Activated T-helper 9 cell treated with anti-CD3 and anti-CD28 coated beads, Interleukin-2, amount 50 U/mL, for 16 hours (primary cell): ENCODE data around the gene FAM78B.

Source experiments
- DNase-seq: peaks from one replicate; pipeline ENCODE4 v3.0.0-alpha.2; 2020; ENCODE audit warnings: low read depth

FAM78B gene

DNA sequence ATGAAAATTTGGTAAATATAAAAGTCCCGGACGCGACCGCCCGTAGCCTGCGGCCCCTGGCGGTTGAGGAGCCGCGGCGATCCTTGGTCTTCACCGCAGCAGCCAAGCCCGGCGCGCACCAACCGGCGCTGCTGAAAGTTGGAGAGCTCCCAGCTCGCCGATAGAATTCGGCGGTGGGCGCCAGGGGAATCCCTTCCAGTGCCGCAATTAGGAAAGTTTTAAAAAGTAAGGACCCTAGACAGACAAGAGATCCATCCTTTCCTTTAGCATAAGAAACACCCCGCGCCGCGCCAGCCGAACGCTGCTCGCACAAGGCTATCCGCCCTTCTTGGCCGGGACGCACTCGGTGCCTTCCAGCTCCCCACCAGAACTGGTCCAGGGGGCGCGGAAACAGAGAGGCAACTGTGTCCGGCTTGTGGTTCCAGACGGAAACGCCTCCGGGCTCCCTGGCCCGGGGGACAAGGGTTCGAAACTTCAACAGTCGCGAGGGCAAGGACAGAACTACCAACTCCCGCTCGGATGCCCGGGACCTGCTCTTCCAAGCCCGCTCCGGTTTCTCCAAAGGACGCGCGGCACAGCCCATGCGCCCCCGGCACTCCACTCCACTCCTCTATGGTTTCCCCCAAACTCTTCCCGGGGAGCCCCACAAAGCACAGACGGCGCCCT is 1.7 kb downstream of the FAM78B start:
- DNase-seq, result no peak

DNA sequence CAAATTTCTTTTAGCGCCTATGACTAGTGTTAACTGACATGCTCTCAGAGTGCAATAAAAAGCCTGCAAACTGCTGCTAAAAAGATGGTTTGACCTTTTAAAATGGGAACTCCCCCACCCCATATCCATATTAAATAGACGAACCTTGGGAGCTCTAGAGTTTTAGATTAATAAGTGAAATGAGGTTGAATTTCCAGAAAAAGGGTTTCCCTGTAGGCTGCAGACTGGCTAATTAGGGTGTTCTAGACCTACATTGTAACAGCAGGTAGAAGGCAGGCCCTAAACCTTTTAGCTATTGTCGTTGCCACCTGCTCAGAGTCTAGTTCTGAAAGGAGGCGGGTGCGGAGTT is 2.2 kb downstream of the FAM78B start:
- no peak for DNase-seq

DNA sequence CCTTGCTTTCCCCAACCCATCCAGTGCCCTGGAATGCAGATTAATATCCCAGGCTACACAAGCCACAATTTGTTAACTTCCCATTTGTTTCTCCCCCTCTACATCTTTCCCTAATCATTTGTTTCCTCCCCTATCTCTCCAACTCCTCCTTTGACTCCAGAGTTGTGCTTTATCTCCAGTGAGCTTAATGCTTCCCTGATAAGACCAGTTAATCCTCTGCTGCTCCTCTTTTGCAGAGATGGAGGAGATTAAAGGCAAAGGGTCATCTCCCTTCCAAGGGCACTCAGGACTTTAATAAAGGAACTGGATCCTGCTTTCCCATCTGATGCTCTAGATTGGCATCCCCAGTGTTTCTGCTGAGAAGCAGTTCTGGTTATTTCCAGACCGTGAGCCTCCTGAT is 7.1 kb downstream of the FAM78B start:
- DNase-seq, result no peak

DNA sequence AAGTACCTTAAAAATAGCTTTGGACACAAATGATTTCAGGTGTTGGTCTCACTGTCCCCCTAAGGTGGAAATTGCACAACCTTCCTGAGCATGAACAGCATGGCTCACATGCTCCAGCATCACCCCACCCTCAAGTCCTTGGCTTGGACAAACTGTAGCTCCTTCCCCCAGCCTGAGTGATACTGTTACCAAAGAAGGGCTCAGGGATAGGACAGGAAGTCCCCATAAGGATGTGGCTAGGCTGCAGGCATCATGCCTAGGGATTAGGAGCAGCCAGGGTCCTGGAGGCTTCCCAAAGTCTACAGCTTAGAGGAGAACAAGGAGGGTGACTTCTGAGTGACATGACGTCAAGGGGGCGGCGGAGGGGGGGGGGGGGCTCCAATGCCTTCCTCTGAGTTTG is 10.1 kb downstream of the FAM78B start:
- no peak for DNase-seq

DNA sequence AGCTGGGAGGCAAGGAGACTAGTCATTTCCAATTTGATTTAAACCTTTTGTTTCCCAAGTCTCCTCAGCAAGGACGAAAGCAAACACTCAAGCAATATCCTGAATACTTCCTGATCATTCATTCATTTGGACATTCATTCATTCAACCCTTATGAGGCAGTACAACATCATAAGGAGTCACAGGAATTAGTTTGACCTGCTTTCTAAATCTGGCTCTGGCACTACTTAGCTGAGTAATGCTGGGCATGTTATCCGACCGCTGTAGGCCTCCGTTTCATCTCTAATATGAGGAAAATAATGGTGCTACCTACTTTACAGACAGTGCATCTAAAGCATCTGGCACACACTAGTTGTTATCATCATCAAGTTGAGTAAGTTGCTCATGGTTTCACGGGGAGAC is 11.7 kb downstream of the FAM78B start:
- no peak for DNase-seq

DNA sequence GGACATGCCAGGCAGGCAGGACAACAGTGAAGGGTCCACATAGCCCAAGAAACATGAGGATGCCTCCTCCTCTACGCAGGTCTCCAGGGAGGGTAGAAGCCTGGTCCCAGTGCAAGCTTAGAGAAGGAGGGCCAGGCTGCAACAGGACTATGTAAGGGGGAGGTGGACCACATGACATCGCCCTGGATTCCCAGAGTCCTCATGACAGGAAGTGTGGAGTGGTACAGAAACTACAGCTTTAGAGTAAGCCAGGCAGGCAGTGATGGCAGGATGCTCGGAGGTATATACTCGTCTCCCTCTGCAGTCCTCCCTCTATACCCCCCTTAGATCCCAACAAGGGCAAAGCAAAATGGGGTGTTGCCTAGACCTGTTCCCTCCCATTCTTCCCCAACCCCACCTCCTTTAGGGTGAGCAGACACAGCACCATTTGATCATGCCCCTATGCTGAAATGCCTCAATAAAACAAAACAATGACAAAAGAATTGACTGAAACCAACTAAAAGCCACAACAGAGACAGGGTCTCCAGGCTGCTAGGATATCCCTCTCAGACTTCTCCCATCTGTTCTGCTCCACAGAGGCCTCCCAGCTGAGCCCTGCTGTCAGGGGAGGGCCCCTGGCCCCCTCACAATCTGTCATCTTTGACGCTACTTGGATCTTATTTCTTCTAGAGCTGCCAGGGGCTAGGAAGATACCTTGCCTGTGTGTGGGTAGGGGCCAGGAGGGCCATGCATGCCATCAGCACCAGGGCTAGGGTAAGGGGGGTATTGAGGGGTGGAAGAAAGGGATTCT is 13.1 kb downstream of the FAM78B start:
- no peak for DNase-seq

DNA sequence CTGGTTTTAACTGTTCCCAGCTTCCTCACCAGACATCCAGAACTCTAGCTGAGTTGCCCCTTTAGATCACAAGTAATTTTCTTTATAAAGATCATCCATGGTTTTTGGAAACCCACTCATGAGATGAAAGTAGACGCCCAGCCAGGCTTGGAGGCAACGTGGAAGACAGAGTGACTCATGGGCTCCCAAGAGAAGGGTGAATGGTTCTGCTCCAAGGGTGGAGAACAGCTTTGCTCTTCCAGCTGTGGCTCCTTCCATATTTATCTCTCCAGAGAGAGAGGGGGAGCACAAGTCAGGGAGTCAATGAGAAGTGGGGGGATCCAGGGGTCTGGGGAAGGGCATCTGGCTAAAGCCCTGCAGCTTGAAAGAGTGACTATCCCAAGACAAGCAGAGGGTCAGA is 13.8 kb downstream of the FAM78B start:
- DNase-seq, result no peak

DNA sequence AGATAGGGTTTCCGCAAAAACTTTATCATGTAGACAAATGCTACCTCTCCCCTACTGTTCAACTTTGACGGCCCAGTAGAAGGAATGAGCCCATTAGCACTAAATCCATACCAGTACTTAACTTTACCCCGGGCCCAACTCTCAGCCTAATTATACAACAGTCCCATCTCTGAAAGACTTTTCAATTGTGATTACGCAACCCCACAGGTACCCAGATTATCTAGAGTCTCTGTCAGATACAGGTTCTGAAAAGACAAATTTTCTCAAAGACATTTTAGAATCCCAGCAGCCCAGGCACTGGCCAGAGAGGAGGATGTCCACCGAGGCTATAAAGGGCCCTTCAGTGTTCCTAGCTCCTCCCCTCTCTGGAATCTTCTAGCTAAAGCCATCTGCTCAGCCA is 15.0 kb downstream of the FAM78B start:
- DNase-seq, result no peak

DNA sequence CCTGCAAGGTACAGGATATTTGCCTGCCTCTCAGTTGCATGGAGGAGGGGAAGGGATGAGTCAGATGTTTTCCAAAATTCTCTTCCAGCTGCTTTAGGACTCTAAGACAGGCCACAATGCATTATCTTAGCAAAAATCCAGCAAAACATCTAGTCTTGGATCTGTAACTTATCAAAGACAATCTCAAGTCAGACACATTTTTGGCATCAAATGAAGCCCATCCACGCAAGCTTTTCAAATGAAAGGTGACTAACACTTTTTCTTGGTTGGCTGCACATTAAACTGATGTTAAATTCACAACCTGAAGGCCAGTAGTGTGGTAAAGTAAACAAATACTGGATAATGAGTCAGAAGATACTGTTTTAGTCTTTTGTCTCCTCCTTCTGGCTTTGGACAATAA is 21.3 kb downstream of the FAM78B start:
- no peak for DNase-seq

DNA sequence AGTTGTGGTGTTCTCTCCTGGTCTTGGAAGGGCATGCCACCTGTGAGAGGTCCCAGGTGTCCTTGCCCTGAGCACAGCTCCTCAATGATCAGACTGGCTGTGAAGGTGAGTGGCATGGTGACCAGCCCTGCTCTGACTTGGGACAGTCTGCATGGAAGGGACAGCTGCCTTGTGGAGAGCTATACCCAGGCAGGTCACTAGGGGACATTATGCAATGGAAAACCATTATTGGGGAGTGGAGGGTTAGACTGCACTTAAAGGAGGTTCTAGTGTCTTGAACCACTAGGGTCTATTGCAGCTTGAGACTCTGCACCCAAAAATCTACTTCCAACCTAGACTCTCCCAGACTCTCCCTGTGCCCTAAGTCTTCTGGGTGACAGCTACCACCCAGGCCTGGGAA is 24.8 kb downstream of the FAM78B start:
- DNase-seq, result no peak

DNA sequence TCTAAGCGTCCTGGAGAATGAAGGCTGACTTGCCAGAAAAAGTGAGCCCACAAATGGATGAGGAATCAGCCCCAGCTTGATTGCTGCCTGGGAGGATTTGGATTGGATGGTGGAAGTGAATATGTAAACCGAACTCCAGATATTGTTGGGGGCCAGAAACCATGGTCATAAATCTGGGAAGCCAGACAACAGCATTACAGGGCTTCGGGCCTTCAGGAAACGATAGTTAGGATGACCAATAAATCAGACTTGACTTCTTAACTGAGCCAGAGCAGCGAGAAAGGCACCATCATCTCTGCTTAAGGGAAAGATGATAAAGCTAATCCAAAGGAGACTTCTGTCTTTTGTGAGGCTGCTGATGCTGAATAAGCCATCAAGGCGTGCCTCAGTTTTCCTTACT is 26.6 kb downstream of the FAM78B start:
- DNase-seq, result no peak

DNA sequence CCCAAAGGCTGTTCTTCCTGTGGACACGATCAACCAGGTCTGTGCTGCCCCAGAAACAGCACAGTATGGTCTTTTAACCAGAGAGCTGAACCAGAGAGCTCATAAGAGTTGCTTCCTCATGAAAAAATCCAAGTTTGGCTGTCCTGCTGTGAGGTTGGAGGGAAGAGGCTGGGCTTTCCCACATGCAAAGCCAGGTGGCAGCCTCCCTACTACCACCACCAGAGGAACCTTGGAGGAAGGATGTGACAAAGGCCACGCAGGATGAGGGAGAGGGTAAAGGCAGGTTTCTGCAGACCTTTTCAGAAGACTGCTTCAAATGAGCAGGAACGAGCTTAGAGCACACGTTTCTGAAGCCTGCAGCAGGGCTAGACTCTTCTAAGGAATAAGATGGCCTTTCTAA is 27.1 kb downstream of the FAM78B start:
- DNase-seq, result no peak

DNA sequence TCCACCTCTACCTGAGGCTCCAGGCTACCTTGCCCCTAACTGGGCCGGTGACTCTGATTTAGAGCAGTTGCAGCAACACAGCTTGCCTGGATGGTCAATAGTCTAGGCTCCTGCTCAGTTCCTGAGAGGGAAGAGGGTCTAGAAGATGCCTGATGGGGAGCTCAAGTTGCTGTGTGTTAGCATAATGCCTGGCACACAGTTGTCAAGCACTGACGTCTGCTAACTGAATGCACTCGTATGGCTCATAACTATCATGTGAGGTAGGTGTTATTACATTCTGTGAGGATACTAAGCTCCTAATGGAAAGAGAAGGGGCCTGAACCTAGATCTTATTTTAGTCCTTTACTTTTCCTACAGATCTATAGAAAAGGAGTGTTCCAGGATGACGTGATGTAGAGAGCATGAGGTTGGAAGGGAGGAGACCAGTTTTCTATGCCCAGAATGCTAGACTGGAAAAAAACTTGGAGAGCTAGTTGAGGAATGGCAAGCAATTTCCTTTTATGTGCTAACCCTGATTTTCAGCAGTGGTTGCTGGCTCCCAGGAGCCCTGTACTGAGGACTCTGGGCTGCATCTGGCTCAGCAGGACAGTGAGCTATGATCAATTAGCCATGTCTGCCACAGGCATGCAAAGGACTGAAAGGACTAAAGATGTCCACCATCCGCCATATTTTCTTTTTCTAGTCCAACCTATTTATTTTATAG is 30.0 kb downstream of the FAM78B start:
- DNase-seq, result no peak

DNA sequence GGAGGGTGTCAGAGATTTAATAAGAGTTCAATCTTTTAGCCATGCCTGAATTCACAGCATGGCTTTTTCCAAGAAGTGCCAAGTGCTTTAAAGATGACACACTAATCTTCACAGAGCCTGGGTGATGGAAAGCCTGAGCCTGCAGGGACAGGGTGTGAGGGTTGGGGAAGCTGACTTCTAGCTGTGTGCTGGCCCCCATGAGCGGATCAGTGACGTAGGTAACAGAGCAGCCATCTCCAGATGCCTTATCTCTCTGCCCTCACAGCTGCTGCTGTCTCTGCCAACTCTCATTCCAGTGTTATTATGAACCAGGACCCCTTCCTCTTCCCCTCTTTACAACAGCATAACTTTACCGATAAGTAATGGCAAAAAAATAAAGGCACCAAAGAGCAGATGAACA is 30.6 kb downstream of the FAM78B start:
- no peak for DNase-seq

DNA sequence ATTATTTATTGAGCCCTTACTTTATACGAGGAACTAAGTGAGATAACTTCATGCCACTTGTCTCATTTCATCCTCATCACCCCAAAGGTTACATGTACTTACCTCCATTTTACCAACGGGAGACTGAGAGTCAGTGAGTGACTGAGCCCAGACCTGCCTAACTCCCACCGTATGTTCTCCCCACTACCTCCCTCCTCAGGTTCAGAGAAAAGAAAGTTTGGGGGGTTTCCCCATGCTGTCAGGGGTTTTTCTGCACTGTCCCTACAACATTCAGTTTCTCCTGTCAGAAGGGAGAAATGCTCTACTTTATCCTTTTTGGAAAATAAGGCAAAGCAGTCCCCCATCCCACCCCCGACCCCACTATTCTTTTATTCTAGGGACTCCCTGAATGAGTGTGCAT is 32.9 kb downstream of the FAM78B start:
- no peak for DNase-seq

DNA sequence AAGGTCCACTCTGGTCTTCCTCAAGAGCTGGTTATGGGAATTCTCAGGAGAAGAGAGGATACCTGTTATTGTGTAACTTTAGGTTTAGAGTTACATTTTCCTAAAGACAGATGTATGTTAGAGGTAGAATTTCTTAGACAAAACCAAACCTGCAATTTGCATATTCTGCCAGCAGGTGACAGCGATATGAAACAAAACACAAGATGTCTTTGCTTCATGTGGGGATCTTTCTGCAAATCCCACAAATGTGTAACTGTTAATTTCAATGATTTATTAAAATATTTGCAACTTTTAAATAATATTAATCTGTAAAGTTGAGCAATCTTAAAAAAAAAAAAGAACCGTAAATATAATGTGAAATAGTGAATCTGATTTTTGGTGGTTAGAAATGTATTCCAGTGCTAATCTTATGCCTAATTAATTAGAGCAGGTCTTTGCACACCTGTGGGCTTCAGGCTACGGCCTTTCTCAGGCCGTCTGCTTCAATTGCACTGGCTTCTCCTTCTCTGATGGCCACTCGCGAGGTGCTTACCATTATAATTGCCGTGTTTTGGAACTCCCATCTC is 33.4 kb downstream of the FAM78B start:
- DNase-seq, result no peak

DNA sequence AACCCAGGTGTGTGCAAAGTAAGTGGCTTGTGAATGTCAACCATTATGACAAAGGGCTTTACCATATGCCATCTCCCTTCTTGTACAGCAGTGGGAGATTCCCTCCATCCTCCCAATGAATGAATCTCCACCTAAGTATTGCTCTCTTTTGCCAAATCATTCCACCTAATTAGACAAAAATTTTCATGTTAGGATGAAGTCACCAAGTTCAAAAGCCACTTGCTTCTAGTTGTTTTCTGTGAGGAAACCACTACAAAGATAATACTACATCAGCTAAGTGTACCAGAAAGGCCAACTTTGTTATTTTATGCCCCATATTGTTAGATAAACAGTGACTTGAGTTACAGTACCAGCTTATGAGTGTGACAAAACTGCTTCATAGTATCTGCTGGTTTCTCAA is 34.3 kb downstream of the FAM78B start:
- no peak for DNase-seq

DNA sequence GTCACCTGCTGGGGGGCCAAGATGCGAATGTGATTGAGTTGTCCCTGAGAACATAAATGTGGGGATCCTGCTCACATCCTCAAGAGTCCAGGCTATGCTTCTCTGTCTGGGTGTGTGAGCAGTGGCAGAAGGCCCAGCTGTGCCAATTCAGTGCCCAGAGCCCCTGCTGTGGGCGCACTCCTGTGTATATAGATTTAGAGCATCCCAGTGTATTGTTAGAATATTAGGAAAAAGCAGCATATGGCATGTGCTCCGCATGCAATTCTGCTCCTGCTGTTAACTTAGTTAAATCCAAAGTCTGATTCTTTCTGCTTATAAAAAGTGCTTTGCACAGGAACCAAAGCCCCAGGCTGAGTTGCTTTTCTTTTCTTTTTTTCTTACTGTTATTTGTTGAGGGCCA is 37.8 kb downstream of the FAM78B start:
- no peak for DNase-seq

DNA sequence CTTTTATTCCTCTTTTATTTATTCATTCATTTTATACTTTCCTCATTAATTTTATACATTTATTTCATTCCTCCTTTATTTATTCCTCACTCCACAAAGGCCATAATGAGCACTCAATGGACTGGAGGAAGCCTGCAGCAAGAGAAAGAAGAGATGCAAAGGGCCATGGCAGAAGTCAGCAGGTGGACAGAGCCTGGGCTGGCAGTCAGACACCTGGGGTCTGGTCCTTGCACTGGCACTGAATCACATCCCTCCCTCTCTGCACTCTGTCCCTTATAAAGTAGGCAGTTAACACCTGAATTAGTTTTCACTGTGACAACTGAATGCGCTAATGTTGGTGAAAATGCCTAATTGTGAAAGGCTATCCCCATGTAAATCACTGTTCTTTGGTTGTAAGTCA is 38.6 kb downstream of the FAM78B start:
- no peak for DNase-seq

DNA sequence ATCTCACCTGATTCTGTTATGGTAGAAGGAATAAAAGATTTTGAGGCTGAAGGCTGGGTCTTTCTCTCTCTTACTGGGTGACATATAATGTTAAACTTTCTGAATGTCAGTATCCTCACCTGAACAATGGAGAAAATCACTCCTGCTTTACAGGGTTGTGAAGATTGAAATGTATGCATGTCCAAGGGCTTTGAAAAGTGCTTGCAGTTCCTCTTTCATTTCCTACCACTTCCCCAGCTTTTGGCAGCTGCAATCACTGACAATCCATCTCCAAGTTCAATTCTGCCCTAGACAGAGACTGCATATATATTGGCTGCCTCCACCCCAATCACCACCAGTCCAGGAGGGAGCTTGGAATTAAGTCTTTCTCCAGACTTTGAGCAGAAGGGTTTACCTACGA is 39.8 kb downstream of the FAM78B start:
- DNase-seq, result no peak

DNA sequence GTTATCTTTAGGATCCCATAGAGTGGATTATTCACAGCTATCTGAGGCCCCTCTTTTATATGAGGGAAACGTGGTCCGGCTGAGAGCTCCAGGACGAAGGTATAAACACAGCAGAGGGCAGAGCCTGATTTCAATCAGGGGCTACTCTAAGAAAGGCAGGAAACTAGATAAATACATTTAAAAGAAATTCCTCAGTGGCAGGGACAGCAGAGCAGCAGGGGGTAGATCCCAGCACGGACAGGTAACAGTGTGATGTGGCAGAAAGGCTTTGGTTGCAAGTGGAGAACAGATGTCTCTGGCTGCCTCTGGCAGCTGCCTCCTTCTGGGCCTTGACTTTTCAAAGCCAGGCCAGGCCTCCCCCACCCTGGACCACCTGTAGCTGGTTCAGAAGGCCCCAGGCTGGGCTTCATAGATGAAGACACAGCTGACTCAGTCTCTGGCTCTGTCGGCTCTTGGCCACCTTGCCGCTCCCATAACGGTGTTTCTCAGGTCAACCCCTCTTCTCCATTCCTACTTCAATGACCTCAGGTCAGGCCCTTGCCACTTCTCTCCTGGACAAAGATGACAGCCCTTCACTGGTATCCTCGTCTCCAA is 43.8 kb downstream of the FAM78B start:
- no peak for DNase-seq

DNA sequence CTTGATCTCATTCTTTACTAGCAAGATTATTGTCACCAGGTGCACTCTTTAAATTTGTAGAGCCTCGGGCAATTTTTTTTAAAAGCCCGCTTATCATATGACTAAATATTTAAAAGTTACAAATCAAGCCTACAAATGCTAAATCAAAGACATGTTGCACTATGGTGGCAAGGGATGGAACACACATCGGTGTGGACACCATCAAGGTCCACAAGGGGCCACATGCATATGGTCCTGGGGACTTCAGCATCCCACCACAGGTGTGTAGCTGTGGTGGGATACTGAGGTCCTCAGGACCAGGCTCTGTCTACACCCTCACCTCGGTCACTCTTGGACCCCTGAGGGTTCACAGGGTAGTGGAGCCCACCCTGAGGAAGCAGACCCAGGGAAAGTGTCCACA is 45.8 kb downstream of the FAM78B start:
- DNase-seq, result no peak

DNA sequence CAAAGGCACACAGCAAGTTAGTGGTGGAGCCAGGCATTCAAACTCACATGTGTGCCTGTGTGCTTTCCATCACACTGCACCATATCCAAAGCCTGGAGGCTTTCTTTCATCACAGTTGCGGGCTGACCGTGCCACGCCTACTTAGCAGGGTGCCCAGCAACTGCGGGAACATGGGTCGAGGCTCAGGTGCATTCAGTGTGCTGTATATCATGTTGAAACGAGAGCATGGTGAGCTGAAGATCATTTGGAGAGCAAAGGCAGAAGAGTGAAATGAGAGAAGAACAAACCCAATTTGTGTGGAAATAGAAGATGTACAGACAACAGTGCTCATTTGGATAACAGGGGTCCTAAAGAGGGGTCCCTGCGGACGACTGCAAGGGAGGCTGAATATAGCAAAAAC is 46.5 kb downstream of the FAM78B start:
- DNase-seq, result no peak
